GM19372 (cell line): ENCODE results near the gene C18orf32.
A peak's percentile ranks its signal among the peaks of the same experiment; 100 is the strongest.
"Not testable (repeated sequence)": the region's sequence is repeated elsewhere in the genome, so short reads cannot be mapped to it uniquely, and the experiment has no call there.

Experiments
- ATAC-seq: cut with Tn5 transposase; IDR thresholded peaks from one replicate; pipeline ENCODE4 v1.9.1; 2021; ENCODE audit warnings: mild to moderate bottlenecking, low read depth, moderate library complexity; ENCODE audit not compliant: unreplicated experiment

C18orf32 gene

GRCh38 chr18:49486953-49487710 lies at the start of gene C18orf32:
TSS of gene C18orf32 (minus strand) at chr18:49487234. CDS start at chr18:49483748, 3,486 bp downstream.
- ATAC-seq = peak; percentile 92

- ATAC-seq = no peak
Observed at GRCh38 chr18:49534846-49535601, 48.0 kb upstream of the C18orf32 start.

- ATAC-seq = no peak
Observed at GRCh38 chr18:49531678-49532153, 44.7 kb upstream of the C18orf32 start.

GRCh38 chr18:49529596-49529995 lies 42.6 kb upstream of the C18orf32 start:
- no peak for ATAC-seq

GRCh38 chr18:49527631-49528327 lies 40.7 kb upstream of the C18orf32 start:
- no peak for ATAC-seq

- no peak for ATAC-seq
Observed at GRCh38 chr18:49525981-49526380, 38.9 kb upstream of the C18orf32 start.

GRCh38 chr18:49524951-49525350 lies 37.9 kb upstream of the C18orf32 start:
- ATAC-seq = no peak

- no peak for ATAC-seq
Observed at GRCh38 chr18:49524349-49524748, 37.3 kb upstream of the C18orf32 start.

GRCh38 chr18:49523580-49524093 lies 36.6 kb upstream of the C18orf32 start:
- ATAC-seq = not testable (repeated sequence)

- no peak for ATAC-seq
Observed at GRCh38 chr18:49521216-49521835, 34.3 kb upstream of the C18orf32 start.

- no peak for ATAC-seq
Observed at GRCh38 chr18:49520661-49521145, 33.7 kb upstream of the C18orf32 start.

- no peak for ATAC-seq
Observed at GRCh38 chr18:49519101-49519971, 32.3 kb upstream of the C18orf32 start.

- ATAC-seq = no peak
Observed at GRCh38 chr18:49517483-49517882, 30.4 kb upstream of the C18orf32 start.

GRCh38 chr18:49515516-49515915 lies 28.5 kb upstream of the C18orf32 start:
- ATAC-seq = no peak

GRCh38 chr18:49515003-49515402 lies 28.0 kb upstream of the C18orf32 start:
- not testable (repeated sequence) for ATAC-seq

- no peak for ATAC-seq
Observed at GRCh38 chr18:49514577-49514976, 27.5 kb upstream of the C18orf32 start.

GRCh38 chr18:49512876-49513275 lies 25.8 kb upstream of the C18orf32 start:
- ATAC-seq = not testable (repeated sequence)

GRCh38 chr18:49510393-49511115 lies 23.5 kb upstream of the C18orf32 start:
- no peak for ATAC-seq

GRCh38 chr18:49506438-49506837 lies 19.4 kb upstream of the C18orf32 start:
- ATAC-seq = not testable (repeated sequence)
